ENCODE results near the gene MBTD1.

DNA sequence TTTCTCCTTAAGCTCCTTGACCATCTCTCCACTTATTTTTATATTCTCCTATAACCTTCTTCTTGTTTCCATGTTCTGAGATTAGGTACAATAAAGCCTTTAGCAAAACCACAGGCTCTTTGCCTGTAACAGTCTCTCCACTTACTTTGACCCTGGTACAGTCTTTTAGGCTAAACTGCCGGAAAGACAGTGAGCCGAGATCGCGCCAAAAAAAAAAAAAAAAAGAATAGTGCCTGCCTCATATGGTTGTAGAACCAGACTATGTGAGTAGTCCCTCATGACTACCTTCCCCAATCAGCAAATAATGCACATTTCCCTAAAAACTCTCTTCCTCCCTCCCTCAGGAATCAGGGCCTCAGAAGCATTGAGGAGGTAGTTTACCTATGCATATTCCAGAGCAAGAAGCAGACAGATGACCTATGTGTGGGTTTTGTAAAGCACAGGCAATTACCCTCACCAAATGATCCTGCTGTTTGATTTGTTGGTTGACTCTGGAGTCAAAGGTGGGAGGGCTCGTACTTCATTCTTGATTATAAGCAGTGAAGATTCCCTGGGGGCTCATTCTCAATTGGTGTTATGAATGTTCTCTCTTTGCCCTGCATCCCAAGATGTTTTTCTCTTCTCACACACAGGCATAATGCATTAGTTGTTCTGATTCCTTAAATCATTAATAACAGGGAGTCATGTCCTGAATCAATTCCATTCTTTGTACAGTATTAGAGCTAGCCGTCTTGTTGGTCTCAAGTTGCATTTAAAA, 115.4 kb downstream of the MBTD1 start:
- no peak for TF ChIP-seq CTCF (IDR thresholded peaks at IDR 0.05; ENCODE audit: control extremely low read depth in 1 of 3, insufficient read depth in 1 of 3, low read depth in 1 of 3, low read length in 3 of 3)
- no peak for TF ChIP-seq POLR2AphosphoS5 (IDR thresholded peaks at IDR 0.05; ENCODE audit: low read depth, low read length)
- TF ChIP-seq, protein P1, sequence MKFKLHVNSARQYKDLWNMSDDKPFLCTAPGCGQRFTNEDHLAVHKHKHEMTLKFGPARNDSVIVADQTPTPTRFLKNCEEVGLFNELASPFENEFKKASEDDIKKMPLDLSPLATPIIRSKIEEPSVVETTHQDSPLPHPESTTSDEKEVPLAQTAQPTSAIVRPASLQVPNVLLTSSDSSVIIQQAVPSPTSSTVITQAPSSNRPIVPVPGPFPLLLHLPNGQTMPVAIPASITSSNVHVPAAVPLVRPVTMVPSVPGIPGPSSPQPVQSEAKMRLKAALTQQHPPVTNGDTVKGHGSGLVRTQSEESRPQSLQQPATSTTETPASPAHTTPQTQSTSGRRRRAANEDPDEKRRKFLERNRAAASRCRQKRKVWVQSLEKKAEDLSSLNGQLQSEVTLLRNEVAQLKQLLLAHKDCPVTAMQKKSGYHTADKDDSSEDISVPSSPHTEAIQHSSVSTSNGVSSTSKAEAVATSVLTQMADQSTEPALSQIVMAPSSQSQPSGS (IDR thresholded peaks at IDR 0.05; ENCODE audit: low read length), result no peak
- no peak for TF ChIP-seq RFX5 (IDR thresholded peaks at IDR 0.05; ENCODE audit: borderline replicate concordance, low read depth, low read length)
